ENCODE data around the gene GLIPR1L2.
"Not testable (repeated sequence)": the region's sequence is repeated elsewhere in the genome, so short reads cannot be mapped to it uniquely, and the experiment has no call there.

The GLIPR1L2 gene

DNA sequence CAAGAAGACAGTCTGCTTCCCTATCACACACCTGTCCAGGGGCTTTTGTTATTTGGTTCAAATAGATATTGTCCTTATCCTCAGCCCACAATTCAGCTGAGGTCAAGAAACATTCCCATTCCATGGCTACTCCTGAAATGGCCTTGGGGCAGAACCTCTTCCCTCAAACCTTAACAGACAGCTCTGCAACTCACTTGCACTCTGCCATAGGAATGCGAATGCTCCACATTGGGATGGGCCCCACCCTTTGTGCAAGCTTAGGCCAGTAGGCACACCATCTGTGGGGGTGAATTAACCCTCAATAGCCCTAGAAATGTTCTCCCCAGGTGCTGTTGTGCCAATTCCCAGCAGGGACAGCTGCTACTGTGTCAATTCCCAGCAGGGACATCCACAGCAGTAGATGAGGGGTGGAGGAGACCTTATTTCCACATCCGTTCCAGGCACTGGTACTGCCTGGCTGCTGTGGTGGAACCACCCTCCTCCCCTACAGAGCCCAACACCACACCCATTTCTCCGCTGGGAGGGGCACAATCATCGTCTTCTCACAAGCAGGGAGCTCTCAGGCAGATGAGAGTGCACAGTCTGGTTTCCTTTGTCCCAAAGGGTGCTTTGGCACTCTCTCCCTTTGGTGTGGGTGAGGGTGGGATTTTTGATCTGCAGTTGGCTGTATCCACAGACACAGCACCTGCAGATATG is 47.3 kb downstream of the GLIPR1L2 start:
- DNase-seq = no peak

DNA sequence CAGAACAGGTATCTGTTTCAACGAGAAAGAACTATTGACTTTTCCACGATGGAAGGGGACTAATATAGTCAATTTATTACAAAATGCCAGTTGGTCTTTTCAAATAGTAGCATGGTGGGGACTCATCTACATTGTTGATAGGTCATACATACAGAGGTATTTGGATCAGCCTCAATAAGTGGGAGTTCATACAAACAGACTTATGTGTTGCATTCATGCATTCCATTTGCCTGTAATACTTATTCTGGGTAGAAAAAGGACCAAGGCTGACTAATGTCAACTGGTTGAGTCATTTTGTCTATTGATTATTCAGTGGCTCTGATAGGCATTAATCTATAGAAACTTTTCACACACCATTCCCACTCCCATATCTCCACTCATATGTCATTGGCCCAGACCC is 48.2 kb downstream of the GLIPR1L2 start:
- no peak for DNase-seq

DNA sequence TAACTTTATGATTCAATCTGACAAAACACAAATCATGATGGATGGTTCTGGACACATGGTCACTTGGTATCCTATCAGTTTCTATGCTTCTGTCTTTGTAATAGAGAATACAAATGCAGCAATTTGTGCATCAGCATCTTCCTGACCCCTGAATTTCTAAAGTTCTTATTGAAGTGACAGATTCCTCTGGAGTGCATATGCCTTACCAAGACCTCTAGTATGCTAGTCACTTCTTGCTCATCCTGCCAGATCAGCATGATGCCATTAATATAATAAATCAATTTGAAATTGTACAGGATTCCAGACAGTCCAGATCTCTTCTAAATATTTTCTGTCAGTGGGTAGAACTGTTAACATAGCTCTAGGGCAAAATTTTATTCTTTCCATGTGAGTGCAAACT is 49.0 kb downstream of the GLIPR1L2 start:
- no peak for DNase-seq

DNA sequence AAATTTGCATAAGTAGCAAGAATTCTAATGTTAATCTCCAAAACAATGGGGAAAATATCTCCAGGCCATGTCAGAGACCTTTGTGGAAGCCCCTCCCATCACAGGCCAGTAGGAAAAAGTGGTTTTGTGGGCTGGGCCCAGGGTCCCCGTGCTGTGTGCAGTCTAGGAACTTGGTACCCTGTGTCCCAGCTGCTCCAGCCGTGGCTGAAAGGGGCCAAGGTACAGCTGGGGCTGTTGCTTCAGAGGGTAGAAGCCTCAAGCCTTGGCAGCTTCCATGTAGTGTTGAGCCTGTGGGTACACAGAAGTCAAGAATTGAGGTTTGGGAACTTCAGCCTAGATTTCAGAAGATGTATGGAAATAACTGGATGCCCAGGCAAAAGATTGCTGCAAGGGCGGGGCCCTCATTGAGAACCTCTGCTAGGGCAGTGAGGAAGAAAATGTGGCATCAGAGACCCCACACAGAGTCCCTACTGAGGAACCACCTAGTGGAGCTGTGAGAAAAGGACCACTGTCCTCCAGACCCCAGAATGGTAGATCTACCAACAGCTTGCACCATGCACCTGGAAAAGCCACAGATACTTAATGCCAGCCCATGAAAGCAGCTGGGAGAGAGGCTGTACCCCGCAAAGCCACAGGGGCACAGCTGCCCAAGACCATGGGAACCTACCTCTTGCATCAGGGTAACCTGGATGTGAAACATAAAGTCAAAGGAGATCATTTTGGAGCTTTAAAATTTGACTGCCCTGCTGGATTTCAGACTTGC is 51.0 kb downstream of the GLIPR1L2 start:
- DNase-seq = not testable (repeated sequence)

DNA sequence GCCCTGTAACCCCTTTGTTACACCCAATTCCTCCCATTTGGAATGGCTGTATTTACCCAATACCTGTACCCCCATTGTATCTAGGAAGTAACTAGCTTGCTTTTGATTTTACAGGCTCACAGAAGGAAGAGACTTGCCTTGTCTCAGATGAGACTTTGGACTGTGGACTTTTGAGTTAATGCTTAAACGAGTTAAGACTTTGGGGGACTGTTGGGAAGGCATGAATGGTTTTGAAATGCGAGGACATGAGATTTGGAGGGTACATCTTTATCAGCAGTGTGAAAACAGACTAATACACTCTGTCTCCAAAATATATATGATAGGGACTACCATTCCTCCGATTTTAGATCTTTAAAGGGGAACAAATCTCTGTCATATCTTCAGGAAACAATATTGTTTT is 51.6 kb downstream of the GLIPR1L2 start:
- DNase-seq = not testable (repeated sequence)

DNA sequence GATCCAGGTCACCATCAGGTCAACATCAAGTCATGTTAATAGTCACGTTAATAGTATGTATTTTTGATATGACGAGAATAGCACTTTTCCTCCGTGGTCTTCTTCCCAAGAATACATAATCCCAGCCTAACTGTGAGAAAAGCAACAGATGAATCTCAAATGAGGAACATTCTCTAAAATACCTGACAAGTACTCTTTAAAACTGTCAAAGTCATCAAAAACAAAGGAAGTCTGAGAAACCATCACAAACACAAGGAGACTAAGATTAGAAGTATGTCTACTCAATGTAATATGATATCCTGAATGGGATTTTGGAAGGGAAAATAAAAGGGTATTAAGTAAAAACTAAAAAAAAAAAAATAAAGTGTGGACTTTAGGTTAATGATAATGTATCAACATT is 52.8 kb downstream of the GLIPR1L2 start:
- DNase-seq = no peak

DNA sequence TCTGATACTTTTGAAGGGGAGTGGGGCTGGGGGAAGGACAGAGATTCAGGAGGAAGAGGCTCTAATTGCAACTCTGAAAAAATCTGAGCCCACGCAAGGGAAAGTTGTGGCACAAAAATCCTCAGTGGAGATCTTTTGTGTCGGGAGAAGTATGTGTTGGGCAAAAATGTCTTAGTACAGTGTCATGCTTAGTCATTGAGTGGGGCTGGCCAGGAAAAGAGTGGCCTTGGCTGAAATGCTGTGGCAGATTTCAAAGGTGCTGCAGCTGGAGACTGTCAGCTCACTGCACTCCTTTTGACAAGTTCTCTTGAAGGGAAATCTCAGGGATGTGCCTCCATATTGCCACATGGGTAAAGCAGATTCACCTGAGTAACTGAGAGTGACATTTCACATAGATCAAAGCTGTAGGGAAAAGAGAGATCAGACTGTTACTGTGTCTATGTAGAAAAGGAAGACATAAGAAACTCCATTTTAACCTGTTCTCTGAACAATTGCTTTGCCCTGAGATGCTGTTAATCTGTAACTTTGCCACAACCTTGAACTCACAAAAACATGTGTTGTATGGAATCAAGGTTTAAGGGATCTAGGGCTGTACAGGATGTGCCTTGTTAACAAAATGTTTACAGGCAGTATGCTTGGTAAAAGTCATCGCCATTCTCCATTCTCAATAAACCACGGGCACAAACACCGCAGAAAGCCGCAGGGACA is 53.7 kb downstream of the GLIPR1L2 start:
- no peak for DNase-seq

DNA sequence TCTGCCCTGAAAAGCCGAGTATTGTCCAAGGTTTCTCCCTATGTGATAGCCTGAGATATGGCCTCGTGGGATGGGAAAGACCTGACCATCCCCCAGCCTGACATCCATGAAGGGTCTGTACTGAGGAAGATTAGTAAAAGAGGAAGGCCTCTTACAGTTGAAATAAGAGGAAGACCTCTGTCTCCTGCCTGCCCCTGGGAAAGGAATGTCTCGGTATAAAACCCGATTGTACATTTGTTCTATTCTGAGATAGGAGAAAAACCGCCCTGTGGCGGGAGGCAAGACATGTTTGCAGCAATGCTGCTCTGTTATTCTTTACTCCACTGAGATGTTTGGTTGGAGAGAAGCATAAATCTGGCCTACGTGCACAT is 54.2 kb downstream of the GLIPR1L2 start:
- DNase-seq = not testable (repeated sequence)

DNA sequence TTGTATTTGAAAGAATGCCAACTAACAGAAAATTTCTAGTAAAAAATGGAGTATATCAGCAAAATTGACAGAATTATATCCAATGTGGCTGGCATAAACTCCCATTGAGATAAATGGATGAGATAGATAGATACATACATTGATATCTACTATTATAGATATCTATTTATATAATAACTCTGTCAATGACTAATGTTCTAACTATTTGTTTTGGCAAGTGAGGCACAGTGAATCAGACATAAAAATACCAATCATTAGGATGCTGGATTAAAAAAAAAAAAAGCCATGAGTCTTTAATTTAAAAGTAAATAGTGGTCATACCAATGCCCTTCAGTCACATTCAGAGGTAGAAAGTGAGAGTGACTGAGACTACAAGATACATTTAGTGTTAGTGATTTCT is 56.0 kb downstream of the GLIPR1L2 start:
- DNase-seq = no peak

DNA sequence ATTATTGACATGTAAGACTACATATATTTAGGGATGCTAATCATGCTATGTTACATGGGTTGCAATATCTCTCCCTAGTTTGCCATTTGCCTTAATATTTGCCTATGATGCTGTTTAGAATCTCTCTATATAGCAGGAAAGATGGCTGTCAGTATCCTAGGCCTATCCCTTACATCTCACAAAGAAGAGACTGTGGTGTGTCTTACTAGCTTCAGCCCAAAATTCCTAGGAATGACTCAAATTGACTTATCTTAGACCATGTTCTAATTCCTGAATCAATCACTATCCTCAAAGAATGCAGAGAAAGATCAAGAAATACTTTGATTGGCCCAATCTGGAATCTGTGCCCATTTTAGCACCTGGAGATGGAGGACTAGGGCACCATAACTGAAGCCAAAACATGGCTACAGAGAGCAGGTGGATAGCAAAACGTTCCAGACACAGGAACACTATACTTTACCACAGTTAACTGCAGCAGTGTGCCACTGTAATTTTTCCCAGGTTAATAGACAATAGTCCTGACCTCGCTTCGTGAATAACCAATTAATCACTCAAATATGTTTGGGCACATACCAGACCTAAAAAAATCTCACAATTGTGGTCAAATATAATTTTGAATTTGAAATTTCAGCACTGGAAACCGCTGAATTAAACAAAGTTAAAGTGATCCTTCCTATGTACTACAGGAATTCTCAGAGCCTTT is 57.0 kb downstream of the GLIPR1L2 start:
- no peak for DNase-seq

DNA sequence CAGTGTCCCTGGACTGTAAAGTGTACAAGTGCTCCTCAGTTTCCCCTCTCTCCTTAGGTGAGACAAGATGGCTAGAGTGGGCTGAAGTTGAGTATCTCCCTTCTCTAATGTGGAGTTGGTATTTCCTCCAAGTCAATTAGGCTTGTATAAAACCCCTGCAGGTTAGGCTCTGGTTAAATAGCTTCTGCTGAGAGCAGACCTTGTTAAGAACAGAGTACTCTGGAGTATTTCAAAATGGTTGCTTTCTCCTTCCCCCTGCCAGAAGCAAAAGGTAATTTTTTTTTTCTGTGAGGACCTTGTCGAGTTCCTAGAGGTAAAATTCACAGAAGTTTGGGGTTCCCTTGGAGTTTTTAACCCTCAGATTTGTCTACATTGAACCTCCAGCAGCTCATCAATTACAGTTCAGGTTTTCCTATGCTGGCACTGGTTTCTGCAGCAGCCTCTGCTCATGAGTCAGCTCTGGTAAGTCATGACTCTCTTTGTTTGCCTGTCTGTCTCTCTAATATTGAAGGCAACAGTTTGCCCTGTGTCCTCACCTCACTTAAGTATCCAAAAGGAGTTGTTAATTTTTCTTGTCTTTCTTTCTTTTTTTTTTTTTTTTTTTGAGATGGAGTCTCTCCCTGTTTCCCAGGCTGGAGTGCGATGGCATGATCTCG is 61.9 kb downstream of the GLIPR1L2 start:
- no peak for DNase-seq

DNA sequence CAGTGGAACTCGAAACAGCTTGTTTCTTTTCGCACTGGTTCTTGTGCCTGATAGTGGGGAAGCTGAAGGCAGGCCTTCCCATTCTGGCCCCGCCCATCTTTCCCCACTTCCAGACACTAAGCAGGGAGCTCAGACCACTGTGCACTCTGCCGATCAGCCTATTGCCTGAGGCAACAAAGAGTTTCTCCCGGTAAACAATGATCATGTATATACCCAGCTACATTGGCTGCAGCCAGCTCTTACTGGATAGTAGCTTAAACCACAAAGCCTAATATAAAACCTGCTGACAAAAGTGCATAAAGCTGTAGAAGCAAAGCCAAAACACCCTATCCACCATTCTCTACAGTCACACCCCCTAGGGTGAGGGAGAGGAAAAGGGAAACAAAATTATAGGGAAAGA is 65.0 kb downstream of the GLIPR1L2 start:
- no peak for DNase-seq

DNA sequence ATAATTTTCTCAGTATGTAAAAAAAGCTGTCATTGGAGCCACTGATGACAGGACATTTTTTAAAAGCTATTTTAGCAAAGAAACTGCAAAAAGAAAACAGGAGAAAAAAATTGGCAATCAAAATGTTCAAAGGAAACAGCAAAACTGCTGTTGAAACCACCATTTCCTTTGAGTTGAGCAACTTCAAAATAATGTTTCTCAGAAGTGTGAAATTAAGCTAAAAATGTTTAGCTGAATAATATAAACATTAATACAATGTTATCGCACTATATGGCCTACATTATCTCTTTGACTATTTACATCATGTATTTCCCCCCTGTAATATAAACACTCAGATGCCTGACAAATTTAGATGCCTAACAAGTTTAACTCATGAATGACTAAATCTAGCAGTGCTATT is 66.3 kb downstream of the GLIPR1L2 start:
- no peak for DNase-seq

DNA sequence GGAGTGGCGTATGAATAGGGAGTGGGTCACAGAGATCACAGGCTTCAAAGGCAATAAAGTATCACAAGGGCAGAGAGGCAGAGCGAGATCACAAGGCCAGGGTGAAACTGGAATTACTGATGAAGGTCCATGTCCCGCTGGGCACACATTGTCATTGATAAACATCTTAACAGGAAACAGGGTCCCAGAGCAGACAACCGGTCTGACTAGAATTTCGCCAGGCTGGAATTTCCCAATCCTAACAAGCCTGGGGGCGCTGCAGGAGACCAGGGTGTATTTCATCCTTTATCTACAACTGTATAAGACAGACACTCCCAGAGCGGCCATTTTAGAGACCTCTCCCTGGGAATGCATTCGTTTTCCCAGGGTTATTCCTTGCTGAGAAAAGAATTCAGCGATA is 67.0 kb downstream of the GLIPR1L2 start:
- DNase-seq = not testable (repeated sequence)

DNA sequence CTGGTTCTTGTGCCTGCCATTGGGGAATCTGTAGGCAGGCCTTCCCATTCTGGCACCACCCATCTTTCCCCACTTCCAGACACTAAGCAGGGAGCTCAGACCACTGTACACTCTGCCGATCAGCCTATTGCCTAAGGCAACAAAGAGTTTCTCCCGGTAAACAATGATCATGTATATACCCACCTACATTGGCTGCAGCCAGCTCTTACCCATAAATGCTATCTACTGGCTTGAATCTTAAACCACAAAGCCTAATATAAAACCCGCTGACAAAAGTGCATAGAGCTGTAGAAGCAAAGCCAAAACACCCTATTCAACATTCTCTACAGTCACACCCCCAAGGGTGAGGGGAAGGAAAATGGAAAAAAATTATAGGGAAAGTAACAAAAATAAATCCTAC is 68.9 kb downstream of the GLIPR1L2 start:
- no peak for DNase-seq

DNA sequence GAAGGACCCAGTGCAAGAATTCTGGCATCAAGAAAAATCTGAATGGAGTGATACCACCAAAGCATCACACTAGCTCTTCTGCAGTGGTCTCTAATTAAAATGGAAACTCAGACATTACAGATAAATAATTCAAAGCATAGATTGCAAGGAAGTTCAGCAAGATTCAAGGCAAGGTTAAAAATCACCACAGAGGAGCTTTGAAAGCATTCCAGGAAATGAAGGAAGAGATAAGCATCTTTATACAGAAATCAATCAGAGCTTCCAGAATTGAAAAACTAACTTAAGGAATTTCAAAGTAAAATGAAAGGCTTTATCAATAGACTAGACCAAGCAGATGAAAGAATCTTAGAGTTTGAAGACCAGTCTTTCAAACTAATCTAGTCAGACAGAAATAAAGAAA is 69.3 kb downstream of the GLIPR1L2 start:
- no peak for DNase-seq

DNA sequence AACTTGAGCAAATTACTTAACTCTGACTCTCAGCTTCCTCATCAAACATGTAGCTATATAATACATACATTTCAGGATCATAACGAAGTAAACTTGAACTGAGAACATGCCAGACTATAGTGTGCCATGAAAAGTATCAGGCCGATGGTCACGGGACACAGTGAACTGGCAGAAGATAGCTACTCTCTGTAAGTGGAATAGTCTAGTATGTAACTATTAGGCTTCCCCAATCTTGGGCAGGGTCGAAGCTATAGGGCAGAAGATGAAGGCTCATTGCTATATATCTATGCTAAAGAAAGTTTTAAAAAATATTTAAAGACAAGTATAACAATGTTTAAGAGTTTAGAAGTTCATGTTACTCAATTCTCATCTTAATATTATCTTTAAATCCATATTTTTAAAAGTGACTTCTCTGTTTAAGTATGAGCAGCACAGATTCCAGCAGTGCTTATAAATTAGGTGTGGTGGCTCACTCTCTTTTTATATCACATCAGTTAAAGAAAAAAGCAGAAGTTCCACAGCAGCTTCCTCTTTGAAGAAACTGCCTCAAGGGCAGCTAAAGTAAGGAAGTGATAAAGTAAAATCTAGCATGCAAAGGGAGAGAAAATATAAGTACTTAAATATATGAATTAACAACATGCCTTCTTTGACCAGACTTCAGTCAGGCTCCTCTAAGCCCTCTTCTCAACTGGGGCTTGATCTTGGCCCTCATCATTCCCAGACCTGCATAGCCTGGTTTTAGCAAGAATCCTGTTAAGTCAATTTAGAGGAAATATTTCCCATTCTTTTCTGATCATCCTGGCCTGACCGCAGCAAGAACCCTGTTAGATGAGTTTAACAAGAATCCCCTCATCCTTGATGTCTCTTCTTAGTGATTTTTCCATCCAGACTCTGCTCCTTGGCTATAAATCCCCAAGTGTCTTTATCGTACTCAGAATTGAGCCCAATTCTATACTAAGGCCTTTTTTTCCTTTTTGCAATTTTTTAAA is 81.3 kb downstream of the GLIPR1L2 start:
- no peak for DNase-seq

DNA sequence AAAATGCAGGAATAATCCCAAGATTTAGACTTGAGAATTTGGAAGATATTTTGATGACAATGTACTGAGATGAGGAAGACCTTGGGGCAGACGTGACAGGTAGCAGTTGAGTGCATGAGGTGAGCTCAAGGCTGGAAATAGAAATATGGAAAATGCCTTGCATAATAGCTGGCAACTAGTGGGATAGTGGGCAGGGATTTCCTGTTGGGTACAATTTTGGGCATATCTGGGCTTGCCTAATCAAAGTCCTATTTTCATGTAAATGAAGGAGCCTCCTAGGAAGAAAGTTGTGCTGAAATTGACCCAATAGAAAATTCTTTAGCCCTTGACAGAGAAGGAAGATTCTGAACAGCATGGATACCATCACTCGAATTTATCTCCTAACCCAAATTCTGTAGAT is 83.2 kb downstream of the GLIPR1L2 start:
- DNase-seq = no peak

DNA sequence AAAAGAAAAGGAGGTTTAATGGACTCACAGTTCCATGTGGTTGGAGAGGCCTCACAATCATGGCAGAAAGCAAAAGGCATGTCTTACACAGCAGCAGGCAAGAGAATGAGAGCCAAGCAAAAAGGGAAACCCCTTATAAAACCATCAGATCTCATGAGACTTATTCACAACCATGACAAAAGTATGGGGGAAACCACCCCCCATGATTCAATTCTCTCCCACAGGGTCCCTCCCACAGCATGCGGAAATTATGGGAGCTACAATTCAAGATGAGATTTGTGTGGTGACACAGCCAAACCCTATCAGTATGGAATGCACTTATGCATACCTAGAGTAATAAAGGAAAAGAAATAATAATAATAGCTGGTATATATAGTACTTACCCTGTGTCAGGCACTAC is 85.2 kb downstream of the GLIPR1L2 start:
- DNase-seq = peak; percentile 20

DNA sequence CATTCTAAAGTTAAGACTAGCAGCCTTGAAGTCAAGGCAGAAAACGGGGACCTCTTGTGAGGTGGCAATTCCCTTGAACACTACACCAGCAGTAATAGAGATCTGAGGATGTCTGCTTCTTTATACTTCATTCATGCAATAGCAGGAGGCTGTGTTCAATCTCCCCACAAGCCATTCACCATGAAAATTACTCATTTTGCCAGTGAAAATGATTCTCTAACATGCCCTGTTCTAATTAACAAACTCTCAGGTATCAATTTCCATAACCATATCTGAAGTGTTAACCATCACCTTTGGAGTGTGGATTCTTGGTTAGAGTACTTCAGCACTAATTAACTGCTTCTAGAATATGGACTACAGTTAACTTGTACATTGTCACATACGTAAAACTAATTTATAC is 86.2 kb downstream of the GLIPR1L2 start:
- no peak for DNase-seq

DNA sequence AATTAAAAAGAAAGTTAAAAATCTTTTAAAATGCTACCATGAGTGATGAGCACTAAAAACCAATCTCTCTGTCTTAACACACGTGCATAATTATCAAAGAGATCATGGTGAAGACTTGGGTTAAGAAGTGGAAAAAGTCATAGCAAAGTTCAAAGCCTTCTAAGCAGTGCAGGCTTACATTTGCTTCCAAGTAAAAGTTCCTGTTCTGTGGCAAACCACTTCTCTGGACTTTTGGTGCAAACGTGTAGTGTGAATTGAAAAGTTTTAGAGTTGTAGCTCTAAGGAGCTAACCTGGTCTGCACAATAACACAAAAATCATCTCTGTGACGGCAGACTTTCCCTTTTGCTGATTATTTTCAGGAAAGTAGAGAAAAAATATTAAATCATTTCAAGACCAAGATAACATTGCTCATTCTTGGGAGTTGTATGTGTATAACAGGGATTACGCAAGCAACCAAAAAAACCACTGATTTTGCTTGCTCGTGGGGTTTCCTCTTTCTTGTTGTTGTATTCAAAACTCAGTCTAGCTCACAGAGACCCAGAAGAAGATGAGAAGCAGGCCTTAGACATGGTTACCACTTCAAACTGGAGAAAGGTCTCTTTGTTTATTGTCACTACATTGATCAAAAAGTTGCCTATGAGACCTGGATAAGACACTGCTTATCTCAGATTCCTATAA is 87.4 kb downstream of the GLIPR1L2 start:
- DNase-seq = no peak
